Ishikawa (cell line): ENCODE measurements around the gene TMEM178B.

ENCODE experiments used
- CEBPB ChIP-seq: IDR thresholded peaks from 2 replicates; pipeline ENCODE4 v1.6.1; 2012
- CREB1 ChIP-seq: IDR thresholded peaks from 2 replicates; pipeline ENCODE4 v1.6.1; 2012; ENCODE audit warnings: low read depth
- EGR1 ChIP-seq: IDR thresholded peaks from 2 replicates; pipeline ENCODE4 v1.6.1; 2012
- EP300 ChIP-seq: IDR thresholded peaks from 2 replicates; pipeline ENCODE4 v1.6.1; 2012; ENCODE audit warnings: borderline replicate concordance
- FOXM1 ChIP-seq: IDR thresholded peaks from 2 replicates; pipeline ENCODE4 v1.6.1; 2012; ENCODE audit warnings: low read depth, borderline replicate concordance
- MAX ChIP-seq: IDR thresholded peaks from 2 replicates; pipeline ENCODE4 v1.6.1; 2012
- NFIC ChIP-seq: IDR thresholded peaks from 2 replicates; pipeline ENCODE4 v1.6.1; 2012
- RAD21 ChIP-seq: IDR thresholded peaks from 2 replicates; pipeline ENCODE4 v1.6.1; 2012; ENCODE audit warnings: low read depth
- REST ChIP-seq: IDR thresholded peaks from 2 replicates; pipeline ENCODE4 v1.6.1; 2012; ENCODE audit warnings: low read depth, mild to moderate bottlenecking
- TAF1 ChIP-seq: IDR thresholded peaks from 2 replicates; pipeline ENCODE4 v1.6.1; 2012; ENCODE audit warnings: low read depth, mild to moderate bottlenecking
- TCF12 ChIP-seq: IDR thresholded peaks from 2 replicates; pipeline ENCODE4 v1.6.1; 2012; ENCODE audit warnings: low read depth
- TEAD4 ChIP-seq: IDR thresholded peaks from 2 replicates; pipeline ENCODE4 v1.6.1; 2012
- USF1 ChIP-seq: IDR thresholded peaks from 2 replicates; pipeline ENCODE4 v1.6.1; 2012
- YY1 ChIP-seq: IDR thresholded peaks from 2 replicates; pipeline ENCODE4 v1.6.1; 2012; ENCODE audit warnings: low read depth
- ZBTB7A ChIP-seq: IDR thresholded peaks from 2 replicates; pipeline ENCODE4 v1.6.1; 2012; ENCODE audit warnings: low read depth

TMEM178B gene

GRCh38 chr7:141408440-141408839 is 334.6 kb downstream of the TMEM178B start:
- TF ChIP-seq FOXM1: no peak
- no peak for TF ChIP-seq REST
- TF ChIP-seq CEBPB: no peak
- no peak for TF ChIP-seq CREB1
- TF ChIP-seq NFIC: no peak
- TF ChIP-seq USF1: no peak
- TF ChIP-seq EP300: no peak

- no peak for TF ChIP-seq CREB1
- no peak for TF ChIP-seq RAD21
- no peak for TF ChIP-seq NFIC
- TF ChIP-seq FOXM1: no peak
- no peak for TF ChIP-seq USF1
- no peak for TF ChIP-seq MAX
- TF ChIP-seq EGR1: no peak
- TF ChIP-seq TAF1: no peak
These were observed 335.4 kb downstream of the TMEM178B start for GRCh38 chr7:141409219-141409618.

- TF ChIP-seq MAX (no peak), YY1 (no peak), TCF12 (no peak), TEAD4 (no peak), ZBTB7A (no peak), EGR1 (no peak), RAD21 (no peak), CEBPB (no peak), FOXM1 (no peak), CREB1 (no peak), TAF1 (no peak), REST (no peak), EP300 (no peak), NFIC (no peak)
These were observed 336.0 kb downstream of the TMEM178B start for GRCh38 chr7:141409801-141410329.

GRCh38 chr7:141410353-141411000 is 336.6 kb downstream of the TMEM178B start:
- TF ChIP-seq FOXM1 (no peak), NFIC (no peak), CEBPB (no peak), REST (no peak)

- TF ChIP-seq FOXM1 (no peak), CEBPB (peak; percentile 84)
These were observed 337.3 kb downstream of the TMEM178B start for GRCh38 chr7:141411133-141411532.
